GM12878 (cell line): ENCODE results near the gene B3GNT8. TPM values are rescaled to one million over a fixed set of nuclear protein-coding genes. Genes with fewer than 3 reads are reported as not detected.

Experiments
- ATAC-seq: fragments of 200-7000 bp; cut with Tn5 transposase; 3 replicates; pipeline ENCODE4 v1.9.1; 2020; ENCODE audit warnings: mild to moderate bottlenecking, moderate library complexity
- BruUV-seq: library from RNA; stranded (reverse); fragments of 400-500 nt; replicated peaks from 2 replicates; lab custom pipeline; 2021; lab: Mats Ljungman, UMichigan
- CTCF ChIA-PET: fragments of 300-600 bp; sonication (Branson Sonifier 250); formaldehyde crosslinking; extraction: SDS; loops from one replicate; lab custom pipeline; 2021; ENCODE audit warnings: inconsistent platforms; lab: Yijun Ruan, JAX
- POLR2A ChIA-PET: fragments of 350-600 bp; formaldehyde crosslinking; extraction: SDS; loops from one replicate; lab custom pipeline; 2021; ENCODE audit warnings: inconsistent platforms; lab: Charles Lee
- RAD21 ChIA-PET: fragments of 300-600 bp; sonication (Branson Sonifier 250); formaldehyde crosslinking; loops from one replicate; lab custom pipeline; 2023; ENCODE audit warnings: antibody characterized with exemption; ENCODE audit not compliant: unreplicated experiment; lab: Charles Lee
- SMC1A ChIA-PET: fragments of 300-600 bp; sonication (Branson Sonifier 250); formaldehyde crosslinking; loops from one replicate; lab custom pipeline; 2023; ENCODE audit not compliant: unreplicated experiment, uncharacterized antibody; lab: Charles Lee
- DNase-seq: peaks from one replicate; pipeline ENCODE4 v3.0.0-alpha.2; 2011; ENCODE audit warnings: low read depth, low spot score
- FAIRE-seq: peaks from 3 replicates; lab custom pipeline; 2011; peaks lifted over from hg19 to GRCh38; lab: Jason Lieb, UNC
- H2AFZ ChIP-seq: 2 replicates; pipeline ENCODE4 v1.6.0; 2011; ENCODE audit warnings: low read depth, low read length, control low read depth; ENCODE audit not compliant: control insufficient read depth
- H3K27ac ChIP-seq: 2 replicates; pipeline ENCODE4 v1.5.1; 2011; ENCODE audit warnings: control low read depth; ENCODE audit not compliant: control insufficient read depth, insufficient read depth
- H3K27me3 ChIP-seq, 2 experiments: replicated peaks in 1 of 2; 2 replicates each; pipeline versions ENCODE4 v1.6.0 to v1.6.1; 2011; ENCODE audit warnings: low read length in 1 of 2; ENCODE audit not compliant: control insufficient read depth in 2 of 2, insufficient read depth in 2 of 2
- H3K36me3 ChIP-seq, 2 experiments: 2 replicates each; pipeline ENCODE4 v1.5.1; 2011; ENCODE audit warnings: low read length in 1 of 2; ENCODE audit not compliant: control insufficient read depth in 2 of 2, insufficient read depth in 2 of 2
- H3K4me1 ChIP-seq: 2 replicates; pipeline ENCODE4 v1.6.1; 2011; ENCODE audit warnings: mild to moderate bottlenecking, low read length, moderate library complexity, mixed read lengths; ENCODE audit not compliant: control insufficient read depth, insufficient read depth
- H3K4me2 ChIP-seq: 2 replicates; pipeline ENCODE4 v1.6.0; 2011; ENCODE audit warnings: control low read depth; ENCODE audit not compliant: control insufficient read depth, insufficient read depth
- H3K4me3 ChIP-seq: fragments of 200-600 bp; sonication (generic); 2 replicates; pipeline ENCODE4 v1.5.1; 2016
- H3K79me2 ChIP-seq: 2 replicates; pipeline ENCODE4 v1.6.0; 2011; ENCODE audit warnings: low read length; ENCODE audit not compliant: control insufficient read depth, insufficient read depth
- H3K9ac ChIP-seq: 2 replicates; pipeline ENCODE4 v1.8.0; 2011; ENCODE audit warnings: low read length, control low read depth, mixed read lengths; ENCODE audit not compliant: control insufficient read depth, insufficient read depth
- H3K9me3 ChIP-seq: replicated peaks from 3 replicates; pipeline ENCODE4 v1.5.1; 2011; ENCODE audit warnings: mild to moderate bottlenecking, low read length; ENCODE audit not compliant: control insufficient read depth, insufficient read depth
- H4K20me1 ChIP-seq: 2 replicates; pipeline ENCODE4 v1.6.0; 2011; ENCODE audit not compliant: control insufficient read depth, insufficient read depth
- BHLHE40 ChIP-seq, 2 experiments: fragments of 450-650 bp in 1 of 2; IDR thresholded peaks; 2 replicates each; pipeline ENCODE4 v1.6.1; 2011 to 2017; ENCODE audit warnings: low read depth in 2 of 2, borderline replicate concordance in 1 of 2, improper control_type of control experiment in 1 of 2, low read length in 1 of 2, mild to moderate bottlenecking in 1 of 2
- CHD1 ChIP-seq: IDR thresholded peaks from 2 replicates; pipeline ENCODE4 v1.6.1; 2012; ENCODE audit warnings: low read depth, low read length, improper control_type of control experiment
- CTCF ChIP-seq, 3 experiments: IDR thresholded peaks in 2 of 3; conservative IDR thresholded peaks in 1 of 3; 2 replicates each; pipeline ENCODE4 v1.5.1; 2011; ENCODE audit warnings: low read depth in 3 of 3, low read length in 3 of 3, mild to moderate bottlenecking in 3 of 3, control low read depth in 2 of 3, moderate library complexity in 2 of 3, inconsistent platforms in 1 of 3, mixed read lengths in 1 of 3; ENCODE audit not compliant: control insufficient read depth in 2 of 3, insufficient read depth in 1 of 3; ENCODE audit errors: extremely low read depth in 1 of 3
- ELK1 ChIP-seq: IDR thresholded peaks from 2 replicates; pipeline ENCODE4 v1.6.1; 2012; ENCODE audit warnings: low read depth, low read length, improper control_type of control experiment
- ESRRA ChIP-seq: IDR thresholded peaks from 2 replicates; pipeline ENCODE4 v1.6.1; 2012; ENCODE audit warnings: mild to moderate bottlenecking, low read length, improper control_type of control experiment
- EZH2 ChIP-seq: IDR thresholded peaks from 2 replicates; pipeline ENCODE4 v1.6.1; 2012; ENCODE audit warnings: low read depth, mild to moderate bottlenecking, control low read depth, inconsistent platforms, low read length, borderline replicate concordance; ENCODE audit not compliant: control insufficient read depth
- FOXM1 ChIP-seq: IDR thresholded peaks from 2 replicates; pipeline ENCODE4 v1.6.1; 2012; ENCODE audit warnings: low read depth, mild to moderate bottlenecking, inconsistent platforms, low read length, moderate library complexity
- HDGF ChIP-seq: fragments of 450-650 bp; IDR thresholded peaks from 2 replicates; pipeline ENCODE4 v1.6.1; 2016; ENCODE audit warnings: antibody characterized with exemption
- IRF3 ChIP-seq: fragments of 450-650 bp; IDR thresholded peaks from 2 replicates; pipeline ENCODE4 v1.6.1; 2014; ENCODE audit warnings: mild to moderate bottlenecking
- IRF5 ChIP-seq: fragments of 450-650 bp; IDR thresholded peaks from 2 replicates; pipeline ENCODE4 v1.6.1; 2017; ENCODE audit warnings: borderline replicate concordance
- POU2F2 ChIP-seq: IDR thresholded peaks from 3 replicates; pipeline ENCODE4 v1.6.1; 2011; ENCODE audit warnings: low read depth, mild to moderate bottlenecking, low read length, borderline replicate concordance
- RAD21 ChIP-seq: IDR thresholded peaks from 2 replicates; pipeline ENCODE4 v1.6.1; 2011; ENCODE audit warnings: mild to moderate bottlenecking, low read depth, low read length, moderate library complexity; ENCODE audit not compliant: insufficient read depth
- RCOR1 ChIP-seq: conservative IDR thresholded peaks from 2 replicates; pipeline ENCODE4 v1.6.1; 2012; ENCODE audit warnings: low read depth, low read length, improper control_type of control experiment
- SMARCA5 ChIP-seq: fragments of 450-650 bp; IDR thresholded peaks from 2 replicates; pipeline ENCODE4 v1.6.1; 2017; ENCODE audit warnings: mild to moderate bottlenecking
- SMC3 ChIP-seq: IDR thresholded peaks from 2 replicates; pipeline ENCODE4 v1.6.1; 2011; ENCODE audit warnings: low read length, improper control_type of control experiment, borderline replicate concordance
- YY1 ChIP-seq: IDR thresholded peaks from 2 replicates; pipeline ENCODE4 v1.6.1; 2011; ENCODE audit warnings: low read depth, mild to moderate bottlenecking, low read length
- WGBS: methylation state at CpG from one replicate; pipeline ENCODE4 v1.1.6; 2016; ENCODE audit warnings: low lambda C conversion rate; ENCODE audit not compliant: insufficient replicate concordance, insufficient coverage; ENCODE audit errors: missing lambda C conversion rate; 5-methylcytosine and 5-hydroxymethylcytosine counted together
- in situ Hi-C: fragments of 300-500 bp; cut with MboI; formaldehyde crosslinking; loops from 9 replicates; pipeline ENCODE4 v1.14.3; 2018; ENCODE audit warnings: mixed read lengths
- intact Hi-C: fragments of 100-400 bp; cut with micrococcal nuclease; formaldehyde crosslinking; loops from one replicate; pipeline ENCODE4 v1.14.2; 2022; ENCODE audit not compliant: unreplicated experiment
- polyA plus RNA-seq, 11 experiments: library from polyadenylated mRNA; depleted of rRNA in 4 of 11; unstranded in 6 of 11; stranded (reverse) in 5 of 11; fragments of >200 nt; fragmentation: Nextera tagmentation in 4 of 11; fragmentation: Illumina TruSeq in 1 of 11; extraction: Ambion mirVana in 4 of 11; extraction: Trizol in 1 of 11; gene quantifications; 1 replicate in 1 of 11; 2 replicates in 10 of 11; pipeline versions ENCODE4 v1.2.1 to v1.2.3, GENCODE V29; 2011 to 2016; ENCODE audit warnings: inconsistent platforms in 2 of 11, missing spikeins in 2 of 11, low read depth in 1 of 11
- total RNA-seq, 4 experiments: library from RNA; depleted of rRNA in 3 of 4; stranded (reverse); fragments of >200 nt in 3 of 4; fragmentation: Illumina TruSeq in 1 of 4; extraction: Trizol in 1 of 4; gene quantifications; 2 replicates each; pipeline versions ENCODE4 v1.2.1 to v1.2.3, GENCODE V29; 2013 to 2021

Gene B3GNT8
- total and polyA plus RNA-seq, 10 of the 15 experiments (the other 5 are each of a cell fraction or from before 2014, with no cell fraction given), result 0.06 to 1.2 (median 0.31) TPM; not detected in 4

GRCh38 chr19:41449079-41449864 lies 22.1 kb upstream of the B3GNT8 start:
- ATAC-seq, result peak; percentile 99
- intact Hi-C loops (loop anchor here (1.0 to 5.0 kb wide), 4 partner anchors 89 to 121 kb away; partner anchors contain the start of gene TGFB1), in situ Hi-C loops (loop anchor here (10.0 kb wide), 2 partner anchors 86 to 126 kb away; partner anchors contain the start of gene CEACAM21)
- SMC1A ChIA-PET, result interaction anchor here (0.6 to 5.1 kb wide), 30 partner anchors 9 to 245 kb away, joined by 3 to 69 read pairs (median 4); partner anchors contain the start of genes CEACAM21 and DMAC2
- Histone ChIP-seq H3K9ac (no peak overlapping the region; the same call in 1 of the 2 replicates), H3K4me3 (peak overlapping the region; percentile 61), H4K20me1 (no peaks in the 10 kb centered on the region), H3K9me3 (no peaks in the 10 kb centered on the region), H3K4me1 (peaks cover 8% of the 10 kb centered on the region), H3K36me3 (no peaks in the 10 kb centered on the region), H3K79me2 (no peaks in the 10 kb centered on the region), H3K27me3 (no peaks in the 10 kb centered on the region), H3K4me2 (peak overlapping the region; percentile 67), H2AFZ (peak overlapping the region; percentile 60), H3K27ac (no peak overlapping the region)
- BruUV-seq, result no TSS peak
- 7% methylated on average over 17 of the region's 22 CpGs for WGBS
- POLR2A ChIA-PET, result interaction anchor here (0.8 to 1.5 kb wide), 2 partner anchors 9 to 89 kb away, joined by 3 read pairs; no protein-coding TSS in a partner anchor
- CTCF ChIA-PET, result interaction anchor here (0.5 to 10.9 kb wide), 44 partner anchors 8 to 1809 kb away, joined by 3 to 314 read pairs (median 4); partner anchors contain the start of genes B3GNT8, B9D2, CEACAM21 and DMAC2
- peak; percentile 95 for FAIRE-seq
- DNase-seq, result no peak
- RAD21 ChIA-PET, result interaction anchor here (0.6 to 5.5 kb wide), 19 partner anchors 9 to 245 kb away, joined by 3 to 56 read pairs (median 6); partner anchors contain the start of genes CEACAM21 and DMAC2
- no peak for TF ChIP-seq ELK1
- TF ChIP-seq EZH2, result no peak
- no peak for TF ChIP-seq IRF3
- no peak for TF ChIP-seq CHD1
- peak; percentile 59; the same call in 1 of the 2 replicates for TF ChIP-seq SMARCA5
- 0 out of 2 replicates have a peak, but pooled peaks have one; percentile 16 for TF ChIP-seq FOXM1
- TF ChIP-seq HDGF, result no peak
- peak; percentile 94 to 97 (median 97) for TF ChIP-seq CTCF (IDR thresholded peaks at IDR 0.05 in 2 of 3, conservative IDR thresholded peaks at IDR 0.05 in 1 of 3; ENCODE audit: control insufficient read depth in 2 of 3, extremely low read depth in 1 of 3, insufficient read depth in 1 of 3, low read depth in 3 of 3, low read length in 3 of 3)
- peak; percentile 85 for TF ChIP-seq YY1
- TF ChIP-seq BHLHE40 (IDR thresholded peaks at IDR 0.05; ENCODE audit: borderline replicate concordance in 1 of 2, low read depth in 2 of 2, low read length in 1 of 2), result peak in 1 of 2 experiments; percentile 15; a peak in 1 of 4 replicates
- TF ChIP-seq RCOR1, result no peak
- TF ChIP-seq POU2F2, result peak; percentile 42; the same call in 1 of the 3 replicates
- TF ChIP-seq ESRRA, result no peak
- peak; percentile 99 for TF ChIP-seq SMC3
- no peak for TF ChIP-seq IRF5
- TF ChIP-seq RAD21, result peak; percentile 94
